T-helper 17 cell (primary cell): ENCODE data around the gene DAAM1. TPM values are rescaled to one million over a fixed set of nuclear protein-coding genes. Genes with fewer than 3 reads are reported as not detected.

Experiments
- ATAC-seq: fragments of 150-1000 bp; cut with Tn5 transposase; 2 replicates; pipeline ENCODE4 v1.10.0; 2021; ENCODE audit warnings: mild to moderate bottlenecking, moderate library complexity
- DNase-seq, 3 donors: peaks; one replicate each; pipeline versions ENCODE4 v3.0.0 to v3.0.0-alpha.2; 2020 to 2021
- H3K9me3 ChIP-seq: one replicate; pipeline ENCODE4 v1.7.0; 2013; ENCODE audit warnings: low read length, mild to moderate bottlenecking; ENCODE audit not compliant: control insufficient read depth, poor library complexity, severe bottlenecking
- H3K27ac Mint-ChIP-seq: one replicate; pipeline ENCODE4 v1.8.0; 2022; ENCODE audit warnings: mild to moderate bottlenecking, moderate library complexity, mixed read lengths
- H3K27me3 Mint-ChIP-seq: one replicate; pipeline ENCODE4 v1.8.0; 2022; ENCODE audit warnings: mixed read lengths
- H3K36me3 Mint-ChIP-seq: one replicate; pipeline ENCODE4 v1.8.0; 2022; ENCODE audit warnings: low read depth, mixed read lengths
- H3K4me1 Mint-ChIP-seq: one replicate; pipeline ENCODE4 v1.8.0; 2022; ENCODE audit warnings: mild to moderate bottlenecking, mixed read lengths
- H3K4me3 Mint-ChIP-seq: one replicate; pipeline ENCODE4 v1.8.0; 2022; ENCODE audit warnings: mild to moderate bottlenecking, moderate library complexity, mixed read lengths
- total RNA-seq, 4 donors: library from RNA in 2 of 4; stranded (reverse) in 2 of 4; gene quantifications; one replicate each; pipeline ENCODE4 v1.2.3 and lab custom pipeline; 2022 to 2026

DAAM1 gene
- total RNA-seq, 2 donors from 2014 or later, result 22.6 to 25.6 TPM

GRCh38 chr14:59254911-59255545 is 66.6 kb downstream of the DAAM1 start:
- DNase-seq (no peak), ATAC-seq (no peak)
- no peaks in the 10 kb centered on the region for H3K36me3 Mint-ChIP-seq
- no peaks in the 10 kb centered on the region for H3K27me3 Mint-ChIP-seq
- no peak overlapping the region for H3K4me3 Mint-ChIP-seq
- H3K9me3 ChIP-seq, result no peaks in the 10 kb centered on the region
- H3K27ac Mint-ChIP-seq, result no peak overlapping the region
- H3K4me1 Mint-ChIP-seq, result peaks cover 13% of the 10 kb centered on the region

GRCh38 chr14:59256331-59256730 is 67.9 kb downstream of the DAAM1 start:
- no peaks in the 10 kb centered on the region for H3K9me3 ChIP-seq
- Mint-ChIP-seq H3K36me3 (no peaks in the 10 kb centered on the region), H3K4me1 (peaks cover 13% of the 10 kb centered on the region), H3K27ac (no peak overlapping the region), H3K27me3 (no peaks in the 10 kb centered on the region), H3K4me3 (no peak overlapping the region)
- ATAC-seq, result no peak
- no peak for DNase-seq

- ATAC-seq (no peak), DNase-seq (no peak)
- no peak overlapping the region for H3K4me3 Mint-ChIP-seq
- H3K4me1 Mint-ChIP-seq, result peaks cover 3% of the 10 kb centered on the region
- H3K27me3 Mint-ChIP-seq, result no peaks in the 10 kb centered on the region
- peaks cover 10% of the 10 kb centered on the region for H3K36me3 Mint-ChIP-seq
- H3K27ac Mint-ChIP-seq, result no peak overlapping the region
- no peaks in the 10 kb centered on the region for H3K9me3 ChIP-seq
These were observed 72.9 kb downstream of the DAAM1 start for GRCh38 chr14:59261334-59261733.

- no peak for ATAC-seq
- H3K9me3 ChIP-seq, result no peaks in the 10 kb centered on the region
- peaks cover 3% of the 10 kb centered on the region for H3K4me1 Mint-ChIP-seq
- DNase-seq, result no peak
- H3K36me3 Mint-ChIP-seq, result peaks cover 10% of the 10 kb centered on the region
- H3K4me3 Mint-ChIP-seq, result no peak overlapping the region
- no peak overlapping the region for H3K27ac Mint-ChIP-seq
- H3K27me3 Mint-ChIP-seq, result no peaks in the 10 kb centered on the region
These were observed 74.4 kb downstream of the DAAM1 start for GRCh38 chr14:59262717-59263454.

- Mint-ChIP-seq H3K27me3 (no peaks in the 10 kb centered on the region), H3K36me3 (peaks cover 19% of the 10 kb centered on the region), H3K27ac (no peak overlapping the region), H3K4me3 (no peak overlapping the region), H3K4me1 (peaks cover 4% of the 10 kb centered on the region)
- H3K9me3 ChIP-seq, result no peaks in the 10 kb centered on the region
- no peak for ATAC-seq
- DNase-seq, result no peak
These were observed 77.3 kb downstream of the DAAM1 start for GRCh38 chr14:59265808-59266207.

GRCh38 chr14:59267046-59267445 is 78.6 kb downstream of the DAAM1 start:
- no peaks in the 10 kb centered on the region for H3K27me3 Mint-ChIP-seq
- no peak overlapping the region for H3K27ac Mint-ChIP-seq
- no peaks in the 10 kb centered on the region for H3K9me3 ChIP-seq
- ATAC-seq (no peak), DNase-seq (no peak)
- H3K4me1 Mint-ChIP-seq, result peaks cover 4% of the 10 kb centered on the region
- no peak overlapping the region for H3K4me3 Mint-ChIP-seq
- peaks cover 19% of the 10 kb centered on the region for H3K36me3 Mint-ChIP-seq

- ATAC-seq (no peak), DNase-seq (no peak)
- H3K36me3 Mint-ChIP-seq, result peaks cover 19% of the 10 kb centered on the region
- H3K4me1 Mint-ChIP-seq, result peaks cover 4% of the 10 kb centered on the region
- H3K27ac Mint-ChIP-seq, result no peak overlapping the region
- H3K4me3 Mint-ChIP-seq, result no peak overlapping the region
- H3K9me3 ChIP-seq, result no peaks in the 10 kb centered on the region
- no peaks in the 10 kb centered on the region for H3K27me3 Mint-ChIP-seq
These were observed 79.5 kb downstream of the DAAM1 start for GRCh38 chr14:59268011-59268410.

GRCh38 chr14:59268858-59269257 is 80.4 kb downstream of the DAAM1 start:
- no peak overlapping the region for H3K4me3 Mint-ChIP-seq
- H3K36me3 Mint-ChIP-seq, result peaks cover 14% of the 10 kb centered on the region
- no peaks in the 10 kb centered on the region for H3K9me3 ChIP-seq
- ATAC-seq (no peak), DNase-seq (no peak)
- H3K27me3 Mint-ChIP-seq, result no peaks in the 10 kb centered on the region
- H3K4me1 Mint-ChIP-seq, result peaks cover 6% of the 10 kb centered on the region
- H3K27ac Mint-ChIP-seq, result no peak overlapping the region

- no peak overlapping the region for H3K27ac Mint-ChIP-seq
These were observed 81.0 kb downstream of the DAAM1 start for GRCh38 chr14:59269466-59269865.

GRCh38 chr14:59271256-59271655 is 82.8 kb downstream of the DAAM1 start:
- ATAC-seq (no peak), DNase-seq (no peak)
- H3K27me3 Mint-ChIP-seq, result no peaks in the 10 kb centered on the region
- H3K9me3 ChIP-seq, result no peaks in the 10 kb centered on the region
- H3K27ac Mint-ChIP-seq, result no peak overlapping the region
- peaks cover 8% of the 10 kb centered on the region for H3K36me3 Mint-ChIP-seq
- H3K4me3 Mint-ChIP-seq, result no peak overlapping the region
- H3K4me1 Mint-ChIP-seq, result peaks cover 13% of the 10 kb centered on the region

More at GRCh38 chr14:59269466-59269865, 81.0 kb downstream of the DAAM1 start:
- H3K4me3 Mint-ChIP-seq, result no peak overlapping the region
- no peak for ATAC-seq
- H3K27me3 Mint-ChIP-seq, result no peaks in the 10 kb centered on the region
- peaks cover 6% of the 10 kb centered on the region for H3K4me1 Mint-ChIP-seq
- no peak for DNase-seq
- H3K36me3 Mint-ChIP-seq, result peaks cover 13% of the 10 kb centered on the region
- no peaks in the 10 kb centered on the region for H3K9me3 ChIP-seq

GRCh38 chr14:59271734-59272133 is 83.3 kb downstream of the DAAM1 start:
- no peak for ATAC-seq
- Mint-ChIP-seq H3K4me1 (peaks cover 16% of the 10 kb centered on the region), H3K4me3 (no peak overlapping the region), H3K27me3 (no peaks in the 10 kb centered on the region), H3K36me3 (peaks cover 8% of the 10 kb centered on the region), H3K27ac (no peak overlapping the region)
- DNase-seq, result no peak
- H3K9me3 ChIP-seq, result no peaks in the 10 kb centered on the region

GRCh38 chr14:59272633-59273032 is 84.2 kb downstream of the DAAM1 start:
- H3K4me1 Mint-ChIP-seq, result peaks cover 16% of the 10 kb centered on the region
- DNase-seq (no peak), ATAC-seq (no peak)
- peaks cover 8% of the 10 kb centered on the region for H3K36me3 Mint-ChIP-seq
- no peaks in the 10 kb centered on the region for H3K9me3 ChIP-seq
- peak overlapping the region; percentile 24 for H3K27ac Mint-ChIP-seq
- H3K27me3 Mint-ChIP-seq, result no peaks in the 10 kb centered on the region
- no peak overlapping the region for H3K4me3 Mint-ChIP-seq

GRCh38 chr14:59273737-59274136 is 85.3 kb downstream of the DAAM1 start:
- no peaks in the 10 kb centered on the region for H3K9me3 ChIP-seq
- DNase-seq, result no peak
- Mint-ChIP-seq H3K27me3 (no peaks in the 10 kb centered on the region), H3K4me1 (peaks cover 16% of the 10 kb centered on the region), H3K4me3 (no peak overlapping the region), H3K27ac (no peak overlapping the region), H3K36me3 (peaks cover 6% of the 10 kb centered on the region)
- ATAC-seq, result no peak

GRCh38 chr14:59274991-59275391 is 86.5 kb downstream of the DAAM1 start:
- no peak overlapping the region for H3K27ac Mint-ChIP-seq
- peaks cover 3% of the 10 kb centered on the region for H3K36me3 Mint-ChIP-seq
- H3K9me3 ChIP-seq, result no peaks in the 10 kb centered on the region
- no peaks in the 10 kb centered on the region for H3K27me3 Mint-ChIP-seq
- H3K4me3 Mint-ChIP-seq, result no peak overlapping the region
- DNase-seq (no peak), ATAC-seq (peak; percentile 47)
- peaks cover 12% of the 10 kb centered on the region for H3K4me1 Mint-ChIP-seq
